GM23338 (cell line): ENCODE results near the gene MYL12B. TPM values are rescaled to one million over a fixed set of nuclear protein-coding genes. Genes with fewer than 3 reads are reported as not detected.

Experiments
- ATAC-seq: fragments of 200-7000 bp; cut with Tn5 transposase; 3 replicates; pipeline ENCODE4 v1.9.1; 2020
- DNase-seq: peaks from one replicate; pipeline ENCODE4 v3.0.0-alpha.2; 2015; ENCODE audit warnings: low spot score
- H2AFZ ChIP-seq: fragments of 200-600 bp; sonication (generic); 2 replicates; pipeline ENCODE4 v1.8.0; 2016; ENCODE audit warnings: antibody characterized with exemption, mild to moderate bottlenecking, moderate library complexity
- H3F3A ChIP-seq: fragments of 200-600 bp; sonication (generic); replicated peaks from 2 replicates; pipeline ENCODE4 v1.8.0; 2017; ENCODE audit warnings: antibody characterized with exemption, mixed run types, low read depth
- H3K27ac ChIP-seq: fragments of 200-600 bp; sonication (generic); 2 replicates; pipeline ENCODE4 v1.6.1; 2016; ENCODE audit warnings: low read depth
- H3K27me3 ChIP-seq: fragments of 200-600 bp; sonication (generic); 2 replicates; pipeline ENCODE4 v1.8.0; 2016; ENCODE audit warnings: mild to moderate bottlenecking, mixed run types, moderate library complexity; ENCODE audit not compliant: insufficient read depth
- H3K36me3 ChIP-seq: fragments of 200-600 bp; sonication (generic); 2 replicates; pipeline ENCODE4 v1.8.0; 2016; ENCODE audit warnings: mild to moderate bottlenecking; ENCODE audit not compliant: insufficient read depth
- H3K4me1 ChIP-seq: fragments of 200-600 bp; sonication (generic); 2 replicates; pipeline ENCODE4 v1.8.0; 2016; ENCODE audit warnings: mild to moderate bottlenecking, moderate library complexity; ENCODE audit not compliant: insufficient read depth
- H3K4me2 ChIP-seq: fragments of 200-600 bp; sonication (generic); 2 replicates; pipeline ENCODE4 v1.7.1; 2017; ENCODE audit warnings: mixed run types
- H3K4me3 ChIP-seq: fragments of 200-600 bp; sonication (generic); 2 replicates; pipeline ENCODE4 v1.6.1; 2016; ENCODE audit warnings: mixed run types
- H3K79me2 ChIP-seq: fragments of 200-600 bp; sonication (generic); replicated peaks from 2 replicates; pipeline ENCODE4 v1.8.0; 2017; ENCODE audit warnings: mild to moderate bottlenecking; ENCODE audit not compliant: insufficient read depth
- H3K9me2 ChIP-seq: fragments of 200-600 bp; sonication (generic); 2 replicates; pipeline ENCODE4 v1.8.0; 2017; ENCODE audit not compliant: insufficient read depth
- H4K20me1 ChIP-seq: fragments of 200-600 bp; sonication (generic); replicated peaks from 2 replicates; pipeline ENCODE4 v1.8.0; 2017; ENCODE audit warnings: mild to moderate bottlenecking; ENCODE audit not compliant: insufficient read depth
- H3K27ac Mint-ChIP-seq: 2 replicates; pipeline ENCODE4 v1.8.0; 2020; ENCODE audit warnings: inconsistent platforms, mild to moderate bottlenecking, moderate library complexity, mixed read lengths
- H3K27me3 Mint-ChIP-seq: 3 replicates; pipeline ENCODE4 v1.8.0; 2022; ENCODE audit warnings: low read depth, mild to moderate bottlenecking, moderate library complexity, mixed read lengths, inconsistent platforms; ENCODE audit not compliant: insufficient read depth, poor library complexity
- H3K36me3 Mint-ChIP-seq: 3 replicates; pipeline ENCODE4 v1.8.0; 2021; ENCODE audit warnings: low read depth, mild to moderate bottlenecking, inconsistent platforms, moderate library complexity, mixed read lengths
- H3K4me1 Mint-ChIP-seq: 3 replicates; pipeline ENCODE4 v1.8.0; 2020; ENCODE audit warnings: mild to moderate bottlenecking, inconsistent platforms, mixed read lengths
- H3K4me3 Mint-ChIP-seq: 3 replicates; pipeline ENCODE4 v1.8.0; 2021; ENCODE audit warnings: moderate library complexity, mild to moderate bottlenecking, inconsistent platforms, mixed read lengths
- H3K9me3 Mint-ChIP-seq: 3 replicates; pipeline ENCODE4 v1.8.0; 2020; ENCODE audit warnings: moderate library complexity, mild to moderate bottlenecking, inconsistent platforms, mixed read lengths
- CREB1 ChIP-seq: fragments of 250-450 bp; sonication (Bioruptor Pico); IDR thresholded peaks from 2 replicates; pipeline ENCODE4 v1.5.0; 2020; ENCODE audit warnings: low read depth, mild to moderate bottlenecking, moderate library complexity
- EZH2 ChIP-seq: fragments of 200-600 bp; sonication (generic); IDR thresholded peaks from one replicate; pipeline ENCODE4 v1.8.0; 2017; ENCODE audit warnings: antibody characterized with exemption, mild to moderate bottlenecking, low read depth; ENCODE audit not compliant: unreplicated experiment
- JUNB ChIP-seq: IDR thresholded peaks from one replicate; pipeline ENCODE4 v1.6.1; 2016; ENCODE audit warnings: antibody characterized with exemption; ENCODE audit not compliant: unreplicated experiment
- NANOG ChIP-seq: IDR thresholded peaks from 2 replicates; pipeline ENCODE4 v1.6.1; 2016; ENCODE audit warnings: antibody characterized with exemption, borderline replicate concordance
- POLR2AphosphoS5 ChIP-seq: IDR thresholded peaks from 2 replicates; pipeline ENCODE4 v1.6.1; 2016; ENCODE audit warnings: antibody characterized with exemption, low read depth
- REST ChIP-seq: IDR thresholded peaks from one replicate; pipeline ENCODE4 v1.6.1; 2018; ENCODE audit warnings: antibody characterized with exemption; ENCODE audit not compliant: unreplicated experiment
- STAT1 ChIP-seq: IDR thresholded peaks from one replicate; pipeline ENCODE4 v1.6.1; 2016; ENCODE audit warnings: antibody characterized with exemption; ENCODE audit not compliant: unreplicated experiment
- ZNF114 ChIP-seq: fragments of 250-450 bp; sonication (Bioruptor Pico); IDR thresholded peaks from 2 replicates; pipeline ENCODE4 v1.5.0; 2020; ENCODE audit warnings: mild to moderate bottlenecking, moderate library complexity
- ZNF331 ChIP-seq: fragments of 250-450 bp; sonication (Bioruptor Pico); IDR thresholded peaks from 2 replicates; pipeline ENCODE4 v1.5.0; 2020; ENCODE audit warnings: low read depth, mild to moderate bottlenecking, moderate library complexity
- polyA plus RNA-seq: library from polyadenylated mRNA; unstranded; fragments of >200 nt; fragmentation: Nextera tagmentation; extraction: Ambion mirVana; gene quantifications from 2 replicates; pipeline ENCODE4 v1.2.1, GENCODE V29; 2016
- total RNA-seq: library from RNA; depleted of rRNA; stranded (reverse); fragments of >200 nt; shearing (Covaris generic); gene quantifications from 2 replicates; pipeline ENCODE4 v1.2.3, GENCODE V29; 2014
- TF ChIP-seq, protein P1 (sequence below): fragments of 250-450 bp; sonication (Bioruptor Pico); IDR thresholded peaks from 2 replicates; pipeline ENCODE4 v1.5.0; 2020; ENCODE audit warnings: mild to moderate bottlenecking, moderate library complexity
- TF ChIP-seq, protein P2 (sequence below), 2 experiments: fragments of 200-600 bp in 1 of 2; sonication (generic) in 1 of 2; conservative IDR thresholded peaks; 2 replicates each; pipeline versions ENCODE4 v1.5.1 to v1.6.1; 2016 to 2017; ENCODE audit warnings: antibody characterized with exemption in 2 of 2, low read depth in 2 of 2, mild to moderate bottlenecking in 2 of 2, moderate library complexity in 1 of 2
- TF ChIP-seq, protein P3 (sequence below): IDR thresholded peaks from 2 replicates; pipeline ENCODE4 v1.6.1; 2016; ENCODE audit warnings: antibody characterized with exemption

The MYL12B gene
- total and polyA plus RNA-seq, 2 experiments from 2014 or later: 165 to 330 TPM

DNA sequence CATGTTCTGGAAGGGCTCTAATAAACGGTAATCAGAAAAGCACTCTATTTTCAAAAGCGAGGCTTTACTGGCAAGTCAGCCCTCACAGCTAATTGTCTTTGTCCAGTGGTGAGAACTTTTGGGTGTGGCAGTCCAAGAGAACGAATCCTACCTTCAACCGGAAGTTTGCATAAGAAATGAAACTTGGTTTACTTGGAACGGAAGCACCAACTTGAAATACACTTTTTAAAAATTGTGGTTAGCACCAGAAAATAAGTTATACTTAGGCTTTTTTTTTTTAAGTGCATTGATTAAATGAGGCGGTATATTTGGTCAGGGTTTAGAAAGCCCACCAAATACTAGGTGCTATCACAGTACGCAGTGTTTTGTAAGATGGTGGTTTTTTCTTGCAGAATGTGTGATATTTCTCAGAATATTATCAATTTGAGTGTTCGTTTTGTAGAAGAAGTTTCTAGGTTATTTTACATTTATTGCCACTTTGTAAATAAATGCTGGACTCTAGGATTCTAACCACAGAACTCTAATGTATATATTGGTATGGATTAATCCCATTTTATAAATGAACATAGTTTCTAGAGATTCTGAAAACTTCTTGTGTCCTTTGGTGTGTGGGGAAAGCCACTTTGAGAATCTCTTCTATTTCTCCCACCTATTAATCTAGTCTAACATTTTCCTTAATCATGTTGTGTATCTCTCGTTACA lies 13.1 kb upstream of the MYL12B start:
- Mint-ChIP-seq H3K9me3 (no peaks in the 10 kb centered on the region; the same call in 2 of the 3 replicates), H3K27ac (peak overlapping the region; percentile 100; the same call in 1 of the 2 replicates), H3K27me3 (peaks cover 10% of the 10 kb centered on the region), H3K4me1 (peaks cover 22% of the 10 kb centered on the region; the same call in 2 of the 3 replicates), H3K4me3 (peak overlapping the region; percentile 91), H3K36me3 (peaks cover 25% of the 10 kb centered on the region)
- peaks cover 22% of the 10 kb centered on the region for H3K4me1 ChIP-seq
- H3F3A ChIP-seq: 0 out of 2 replicates have a peak, but pooled peaks cover 6% of the 10 kb centered on the region
- DNase-seq: no peak
- peaks cover 10% of the 10 kb centered on the region for H3K36me3 ChIP-seq
- ATAC-seq: no peak
- H3K4me2 ChIP-seq: peak overlapping the region; percentile 80
- H3K79me2 ChIP-seq: peaks cover 61% of the 10 kb centered on the region
- no peaks in the 10 kb centered on the region for H3K27me3 ChIP-seq
- TF ChIP-seq JUNB: no peak
- TF ChIP-seq, protein P1, sequence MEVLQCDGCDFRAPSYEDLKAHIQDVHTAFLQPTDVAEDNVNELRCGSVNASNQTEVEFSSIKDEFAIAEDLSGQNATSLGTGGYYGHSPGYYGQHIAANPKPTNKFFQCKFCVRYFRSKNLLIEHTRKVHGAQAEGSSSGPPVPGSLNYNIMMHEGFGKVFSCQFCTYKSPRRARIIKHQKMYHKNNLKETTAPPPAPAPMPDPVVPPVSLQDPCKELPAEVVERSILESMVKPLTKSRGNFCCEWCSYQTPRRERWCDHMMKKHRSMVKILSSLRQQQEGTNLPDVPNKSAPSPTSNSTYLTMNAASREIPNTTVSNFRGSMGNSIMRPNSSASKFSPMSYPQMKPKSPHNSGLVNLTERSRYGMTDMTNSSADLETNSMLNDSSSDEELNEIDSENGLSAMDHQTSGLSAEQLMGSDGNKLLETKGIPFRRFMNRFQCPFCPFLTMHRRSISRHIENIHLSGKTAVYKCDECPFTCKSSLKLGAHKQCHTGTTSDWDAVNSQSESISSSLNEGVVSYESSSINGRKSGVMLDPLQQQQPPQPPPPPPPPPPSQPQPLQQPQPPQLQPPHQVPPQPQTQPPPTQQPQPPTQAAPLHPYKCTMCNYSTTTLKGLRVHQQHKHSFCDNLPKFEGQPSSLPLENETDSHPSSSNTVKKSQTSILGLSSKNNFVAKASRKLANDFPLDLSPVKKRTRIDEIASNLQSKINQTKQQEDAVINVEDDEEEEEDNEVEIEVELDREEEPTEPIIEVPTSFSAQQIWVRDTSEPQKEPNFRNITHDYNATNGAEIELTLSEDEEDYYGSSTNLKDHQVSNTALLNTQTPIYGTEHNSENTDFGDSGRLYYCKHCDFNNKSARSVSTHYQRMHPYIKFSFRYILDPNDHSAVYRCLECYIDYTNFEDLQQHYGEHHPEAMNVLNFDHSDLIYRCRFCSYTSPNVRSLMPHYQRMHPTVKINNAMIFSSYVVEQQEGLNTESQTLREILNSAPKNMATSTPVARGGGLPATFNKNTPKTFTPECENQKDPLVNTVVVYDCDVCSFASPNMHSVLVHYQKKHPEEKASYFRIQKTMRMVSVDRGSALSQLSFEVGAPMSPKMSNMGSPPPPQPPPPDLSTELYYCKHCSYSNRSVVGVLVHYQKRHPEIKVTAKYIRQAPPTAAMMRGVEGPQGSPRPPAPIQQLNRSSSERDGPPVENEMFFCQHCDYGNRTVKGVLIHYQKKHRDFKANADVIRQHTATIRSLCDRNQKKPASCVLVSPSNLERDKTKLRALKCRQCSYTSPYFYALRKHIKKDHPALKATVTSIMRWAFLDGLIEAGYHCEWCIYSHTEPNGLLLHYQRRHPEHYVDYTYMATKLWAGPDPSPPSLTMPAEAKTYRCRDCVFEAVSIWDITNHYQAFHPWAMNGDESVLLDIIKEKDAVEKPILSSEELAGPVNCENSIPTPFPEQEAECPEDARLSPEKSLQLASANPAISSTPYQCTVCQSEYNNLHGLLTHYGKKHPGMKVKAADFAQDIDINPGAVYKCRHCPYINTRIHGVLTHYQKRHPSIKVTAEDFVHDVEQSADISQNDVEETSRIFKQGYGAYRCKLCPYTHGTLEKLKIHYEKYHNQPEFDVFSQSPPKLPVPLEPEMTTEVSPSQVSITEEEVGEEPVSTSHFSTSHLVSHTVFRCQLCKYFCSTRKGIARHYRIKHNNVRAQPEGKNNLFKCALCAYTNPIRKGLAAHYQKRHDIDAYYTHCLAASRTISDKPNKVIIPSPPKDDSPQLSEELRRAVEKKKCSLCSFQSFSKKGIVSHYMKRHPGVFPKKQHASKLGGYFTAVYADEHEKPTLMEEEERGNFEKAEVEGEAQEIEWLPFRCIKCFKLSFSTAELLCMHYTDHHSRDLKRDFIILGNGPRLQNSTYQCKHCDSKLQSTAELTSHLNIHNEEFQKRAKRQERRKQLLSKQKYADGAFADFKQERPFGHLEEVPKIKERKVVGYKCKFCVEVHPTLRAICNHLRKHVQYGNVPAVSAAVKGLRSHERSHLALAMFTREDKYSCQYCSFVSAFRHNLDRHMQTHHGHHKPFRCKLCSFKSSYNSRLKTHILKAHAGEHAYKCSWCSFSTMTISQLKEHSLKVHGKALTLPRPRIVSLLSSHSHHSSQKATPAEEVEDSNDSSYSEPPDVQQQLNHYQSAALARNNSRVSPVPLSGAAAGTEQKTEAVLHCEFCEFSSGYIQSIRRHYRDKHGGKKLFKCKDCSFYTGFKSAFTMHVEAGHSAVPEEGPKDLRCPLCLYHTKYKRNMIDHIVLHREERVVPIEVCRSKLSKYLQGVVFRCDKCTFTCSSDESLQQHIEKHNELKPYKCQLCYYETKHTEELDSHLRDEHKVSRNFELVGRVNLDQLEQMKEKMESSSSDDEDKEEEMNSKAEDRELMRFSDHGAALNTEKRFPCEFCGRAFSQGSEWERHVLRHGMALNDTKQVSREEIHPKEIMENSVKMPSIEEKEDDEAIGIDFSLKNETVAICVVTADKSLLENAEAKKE: no peak
- TF ChIP-seq ZNF114 (CRISPR knock-in tag): no peak
- no peak for TF ChIP-seq ZNF331
- TF ChIP-seq, protein P2, sequence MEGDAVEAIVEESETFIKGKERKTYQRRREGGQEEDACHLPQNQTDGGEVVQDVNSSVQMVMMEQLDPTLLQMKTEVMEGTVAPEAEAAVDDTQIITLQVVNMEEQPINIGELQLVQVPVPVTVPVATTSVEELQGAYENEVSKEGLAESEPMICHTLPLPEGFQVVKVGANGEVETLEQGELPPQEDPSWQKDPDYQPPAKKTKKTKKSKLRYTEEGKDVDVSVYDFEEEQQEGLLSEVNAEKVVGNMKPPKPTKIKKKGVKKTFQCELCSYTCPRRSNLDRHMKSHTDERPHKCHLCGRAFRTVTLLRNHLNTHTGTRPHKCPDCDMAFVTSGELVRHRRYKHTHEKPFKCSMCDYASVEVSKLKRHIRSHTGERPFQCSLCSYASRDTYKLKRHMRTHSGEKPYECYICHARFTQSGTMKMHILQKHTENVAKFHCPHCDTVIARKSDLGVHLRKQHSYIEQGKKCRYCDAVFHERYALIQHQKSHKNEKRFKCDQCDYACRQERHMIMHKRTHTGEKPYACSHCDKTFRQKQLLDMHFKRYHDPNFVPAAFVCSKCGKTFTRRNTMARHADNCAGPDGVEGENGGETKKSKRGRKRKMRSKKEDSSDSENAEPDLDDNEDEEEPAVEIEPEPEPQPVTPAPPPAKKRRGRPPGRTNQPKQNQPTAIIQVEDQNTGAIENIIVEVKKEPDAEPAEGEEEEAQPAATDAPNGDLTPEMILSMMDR (conservative IDR thresholded peaks at IDR 0.05; ENCODE audit: low read depth in 2 of 2): no peak
- TF ChIP-seq, protein P3, sequence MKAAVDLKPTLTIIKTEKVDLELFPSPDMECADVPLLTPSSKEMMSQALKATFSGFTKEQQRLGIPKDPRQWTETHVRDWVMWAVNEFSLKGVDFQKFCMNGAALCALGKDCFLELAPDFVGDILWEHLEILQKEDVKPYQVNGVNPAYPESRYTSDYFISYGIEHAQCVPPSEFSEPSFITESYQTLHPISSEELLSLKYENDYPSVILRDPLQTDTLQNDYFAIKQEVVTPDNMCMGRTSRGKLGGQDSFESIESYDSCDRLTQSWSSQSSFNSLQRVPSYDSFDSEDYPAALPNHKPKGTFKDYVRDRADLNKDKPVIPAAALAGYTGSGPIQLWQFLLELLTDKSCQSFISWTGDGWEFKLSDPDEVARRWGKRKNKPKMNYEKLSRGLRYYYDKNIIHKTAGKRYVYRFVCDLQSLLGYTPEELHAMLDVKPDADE: no peak
- no peak for TF ChIP-seq STAT1
- TF ChIP-seq POLR2AphosphoS5: no peak
- no peak for TF ChIP-seq REST
- TF ChIP-seq CREB1 (CRISPR knock-in tag): no peak
- no peak for TF ChIP-seq NANOG
- TF ChIP-seq EZH2: no peak
- peak overlapping the region; percentile 75 for H3K4me3 ChIP-seq
- peak overlapping the region; percentile 1; the same call in 1 of the 2 replicates for H3K27ac ChIP-seq
- H4K20me1 ChIP-seq: peaks cover 17% of the 10 kb centered on the region; the same call in 1 of the 2 replicates
- no peaks in the 10 kb centered on the region for H3K9me2 ChIP-seq
- H2AFZ ChIP-seq: no peak overlapping the region
